GM18873 (cell line): ENCODE results near the gene CRYBA2.

Experiments
- ATAC-seq: cut with Tn5 transposase; IDR thresholded peaks from one replicate; pipeline ENCODE4 v1.9.1; 2021; ENCODE audit warnings: mild to moderate bottlenecking, moderate library complexity, moderate number of reproducible peaks; ENCODE audit not compliant: unreplicated experiment, low FRiP score

Gene CRYBA2

GRCh38 chr2:219024059-219024458 lies 30.8 kb upstream of the CRYBA2 start:
- no peak for ATAC-seq

- ATAC-seq = no peak
Measured at GRCh38 chr2:219023045-219023605, 29.9 kb upstream of the CRYBA2 start.

GRCh38 chr2:219022616-219023015 lies 29.4 kb upstream of the CRYBA2 start:
- ATAC-seq = no peak

- no peak for ATAC-seq
Measured at GRCh38 chr2:219022041-219022440, 28.8 kb upstream of the CRYBA2 start.

GRCh38 chr2:219021591-219021990 lies 28.4 kb upstream of the CRYBA2 start:
- no peak for ATAC-seq

- ATAC-seq = no peak
Measured at GRCh38 chr2:219020604-219021365, 27.6 kb upstream of the CRYBA2 start.

GRCh38 chr2:219019436-219019835 lies 26.2 kb upstream of the CRYBA2 start:
- ATAC-seq = no peak

GRCh38 chr2:219018726-219019125 lies 25.5 kb upstream of the CRYBA2 start:
- ATAC-seq = no peak

- no peak for ATAC-seq
Measured at GRCh38 chr2:219018286-219018685, 25.1 kb upstream of the CRYBA2 start.

- no peak for ATAC-seq
Measured at GRCh38 chr2:219017201-219017931, 24.1 kb upstream of the CRYBA2 start.

- no peak for ATAC-seq
Measured at GRCh38 chr2:219016721-219017120, 23.5 kb upstream of the CRYBA2 start.

- no peak for ATAC-seq
Measured at GRCh38 chr2:219010873-219011272, 17.7 kb upstream of the CRYBA2 start.

- no peak for ATAC-seq
Measured at GRCh38 chr2:219010162-219010756, 17.0 kb upstream of the CRYBA2 start.

- ATAC-seq = no peak
Measured at GRCh38 chr2:219009294-219009693, 16.1 kb upstream of the CRYBA2 start.

GRCh38 chr2:219003979-219004378 lies 10.8 kb upstream of the CRYBA2 start:
- no peak for ATAC-seq

GRCh38 chr2:219003267-219003634 lies 10.0 kb upstream of the CRYBA2 start:
- ATAC-seq = no peak

- no peak for ATAC-seq
Measured at GRCh38 chr2:219002395-219003266, 9.4 kb upstream of the CRYBA2 start.

- ATAC-seq = no peak
Measured at GRCh38 chr2:219001577-219002394, 8.6 kb upstream of the CRYBA2 start.

- ATAC-seq = no peak
Measured at GRCh38 chr2:219001100-219001576, 7.9 kb upstream of the CRYBA2 start.
